Thyroid gland (tissue), 4 donors: ENCODE results near the gene CILP2.

Source experiments
- CTCF ChIP-seq, 6 experiments: fragments of 200-600 bp in 3 of 6; fragments of 450-650 bp in 3 of 6; sonication (generic) in 3 of 6; IDR thresholded peaks; one replicate each; pipeline ENCODE4 v1.5.1; 2016 to 2019; ENCODE audit warnings: antibody characterized with exemption in 6 of 6, mild to moderate bottlenecking in 2 of 6, inconsistent platforms in 1 of 6, moderate library complexity in 1 of 6
- POLR2A ChIP-seq, 2 donors: fragments of 450-650 bp; IDR thresholded peaks; one replicate each; pipeline ENCODE4 v1.6.1; 2017; ENCODE audit warnings: antibody characterized with exemption in 2 of 2, mild to moderate bottlenecking in 2 of 2, moderate library complexity in 1 of 2

- TF ChIP-seq POLR2A (IDR thresholded peaks at IDR 0.05) (no peak), CTCF (IDR thresholded peaks at IDR 0.05) (no peak)
Measured at GRCh38 chr19:19563348-19563848, 25.3 kb downstream of the CILP2 start.
